NCI-H1092 (cell line): ENCODE results near the gene TTBK1.

Experiments used
- DNase-seq: peaks from one replicate; lab custom pipeline; 2025; lab: John Stamatoyannopoulos, UW

TTBK1 gene

DNA sequence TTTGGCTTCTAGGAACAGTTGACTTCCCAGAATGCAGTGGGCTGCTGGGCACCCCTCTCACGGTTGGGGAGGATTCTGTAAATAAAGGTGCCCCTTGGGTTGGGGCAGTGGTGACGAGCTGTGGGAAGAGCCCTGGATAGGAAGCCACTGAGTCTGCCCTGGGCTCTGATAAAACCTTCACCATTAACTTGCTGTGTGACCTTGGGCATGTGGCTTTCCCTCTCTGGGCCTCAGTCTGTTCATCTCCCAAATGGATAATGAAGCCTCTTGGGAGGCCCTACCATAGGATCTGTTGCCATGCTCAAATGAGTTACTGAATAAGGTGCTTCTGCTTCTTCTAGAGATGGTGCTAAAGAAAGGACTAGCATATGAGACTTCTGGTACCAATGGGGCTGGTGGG, 61.6 kb downstream of the TTBK1 start:
- no peak for DNase-seq

DNA sequence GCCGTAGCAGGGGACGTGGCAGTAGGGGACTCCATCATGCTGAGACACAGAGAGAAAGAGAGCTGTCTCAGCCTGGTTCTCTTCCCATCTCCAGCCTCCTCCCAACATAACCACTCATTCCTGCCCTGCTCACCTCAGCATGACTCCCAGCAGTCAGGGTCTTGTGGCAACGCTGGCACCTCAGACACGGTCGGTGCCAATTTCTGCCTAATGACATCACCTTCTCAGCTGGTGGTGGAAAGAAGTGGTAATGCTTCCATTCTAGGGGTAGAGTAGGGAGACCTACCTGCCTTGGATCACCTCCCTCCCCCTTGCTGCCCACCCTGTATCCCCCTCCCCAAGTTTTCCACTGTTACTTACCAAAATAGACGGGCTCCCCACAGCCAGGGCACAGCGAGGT, 62.8 kb downstream of the TTBK1 start:
- no peak for DNase-seq

DNA sequence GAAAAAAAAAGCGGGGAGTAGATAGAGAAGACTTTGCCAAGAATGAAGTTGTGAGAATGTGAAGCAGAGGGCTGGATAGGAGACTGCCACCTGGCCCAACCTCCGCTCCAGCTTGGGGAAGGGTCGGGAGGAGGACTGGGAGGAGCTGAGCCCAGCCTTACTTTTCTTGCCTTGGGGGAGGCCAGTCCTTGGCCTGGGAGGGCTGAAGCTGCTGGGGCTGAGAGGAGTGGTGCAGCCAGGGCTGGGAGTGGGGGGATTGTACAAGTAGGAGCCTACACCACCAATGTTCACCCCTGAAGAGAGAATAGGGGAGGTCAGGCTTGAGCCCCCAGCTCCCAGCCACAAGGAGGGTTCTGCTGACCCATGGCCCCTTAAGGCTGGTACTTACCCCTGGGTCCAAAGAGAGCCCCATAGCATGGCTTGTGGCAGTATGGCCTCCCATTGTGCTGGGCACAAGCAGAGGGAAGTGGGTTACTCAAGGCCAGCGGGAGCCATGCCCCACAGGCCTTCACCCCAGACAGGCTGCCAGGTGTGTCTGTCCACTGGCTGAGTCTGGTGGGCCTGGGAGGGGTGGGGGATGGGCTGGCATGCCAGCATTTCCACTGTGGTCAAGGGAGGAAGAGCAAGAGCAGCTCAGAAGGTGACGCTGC, 64.3 kb downstream of the TTBK1 start:
- DNase-seq = no peak

DNA sequence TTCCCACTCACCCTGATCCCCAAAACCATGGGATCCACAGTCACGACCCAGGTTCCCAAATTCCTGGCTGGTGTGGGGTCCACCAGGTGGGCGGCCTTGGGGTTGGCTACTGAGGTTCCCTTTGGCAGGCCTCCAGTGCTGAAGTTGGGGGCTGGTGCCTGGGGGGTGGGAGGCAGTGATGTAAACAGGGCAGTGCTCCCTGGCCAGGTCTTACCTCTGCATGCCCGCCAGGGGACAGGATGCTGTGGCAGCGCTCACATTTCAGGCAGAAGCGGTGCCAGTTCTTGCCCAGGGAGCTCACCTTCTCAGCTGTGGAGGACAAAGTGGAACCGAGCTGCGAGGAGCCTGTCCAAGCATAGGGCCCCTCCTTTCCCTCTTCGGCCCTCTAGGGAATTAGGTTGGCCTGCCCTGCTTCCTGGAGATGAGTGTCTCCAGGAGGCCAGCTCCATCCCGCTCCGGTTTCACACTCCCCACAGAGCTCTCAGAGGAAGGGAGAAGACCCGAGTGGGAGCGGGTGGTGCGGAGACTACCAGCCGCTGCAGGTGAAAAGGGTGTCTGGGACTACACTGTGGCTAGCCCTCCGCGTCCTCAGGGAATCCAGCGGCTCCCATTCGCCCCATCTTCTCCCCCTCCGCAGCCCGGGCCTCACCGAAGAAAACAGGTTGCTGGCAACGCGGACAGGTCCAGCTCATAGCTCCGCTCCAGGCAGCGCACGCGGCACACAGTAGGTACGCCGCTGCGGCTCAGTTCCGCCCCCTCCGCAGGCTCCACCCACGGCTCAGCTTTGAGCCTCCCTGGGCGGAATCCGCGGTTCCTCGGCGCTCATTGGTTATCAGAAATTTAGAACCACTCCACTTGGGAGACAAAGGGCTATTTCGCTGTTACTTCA, 65.1 kb downstream of the TTBK1 start, which contains the start of gene CRIP3:
TSS of gene CRIP3 (minus strand) at position 726 of the 889 bp plus-strand sequence. CDS start at position 692, 34 bp downstream.
- DNase-seq = peak; percentile 84

DNA sequence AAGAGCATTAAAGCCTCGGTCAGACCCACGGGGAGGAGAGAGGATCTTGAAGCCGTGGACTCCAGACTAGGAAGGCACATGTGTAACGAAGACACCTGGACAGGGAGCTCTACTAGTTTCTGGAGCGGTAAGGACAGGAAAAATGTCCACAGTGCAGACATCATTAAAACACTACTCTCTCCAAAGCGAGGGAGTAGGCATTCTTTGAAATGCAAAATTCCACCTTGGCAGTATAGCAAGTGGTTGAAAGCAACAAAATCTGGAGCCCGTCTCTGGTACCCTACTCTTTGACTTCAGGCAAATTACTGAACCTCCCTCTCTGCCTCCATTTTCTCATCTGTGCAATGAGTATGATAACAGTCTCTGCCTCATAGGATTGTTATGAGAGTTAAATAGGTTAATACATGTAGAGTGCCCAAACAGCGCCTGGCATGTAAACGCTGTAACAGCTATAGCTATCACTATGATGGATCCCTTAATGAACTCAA, 65.8 kb downstream of the TTBK1 start:
- DNase-seq = no peak

DNA sequence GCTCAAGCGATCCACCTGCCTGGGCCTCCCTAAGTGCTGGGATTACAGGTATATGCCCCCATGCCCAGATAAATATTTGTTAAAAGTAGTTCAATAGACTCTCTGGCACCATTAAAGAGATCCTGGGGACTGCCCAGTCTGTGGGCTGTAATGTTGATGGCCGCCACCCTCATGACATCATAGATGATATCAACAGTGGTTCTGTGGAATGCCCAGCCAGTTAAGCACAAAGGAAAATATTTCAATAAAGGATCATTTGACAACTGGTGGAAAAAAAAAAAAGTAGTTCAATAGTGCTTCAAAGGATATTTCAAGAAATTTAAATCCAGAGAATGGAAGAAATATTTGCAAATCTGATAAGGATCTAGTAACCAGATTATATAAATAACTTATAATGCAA, 66.9 kb downstream of the TTBK1 start:
- DNase-seq = no peak

DNA sequence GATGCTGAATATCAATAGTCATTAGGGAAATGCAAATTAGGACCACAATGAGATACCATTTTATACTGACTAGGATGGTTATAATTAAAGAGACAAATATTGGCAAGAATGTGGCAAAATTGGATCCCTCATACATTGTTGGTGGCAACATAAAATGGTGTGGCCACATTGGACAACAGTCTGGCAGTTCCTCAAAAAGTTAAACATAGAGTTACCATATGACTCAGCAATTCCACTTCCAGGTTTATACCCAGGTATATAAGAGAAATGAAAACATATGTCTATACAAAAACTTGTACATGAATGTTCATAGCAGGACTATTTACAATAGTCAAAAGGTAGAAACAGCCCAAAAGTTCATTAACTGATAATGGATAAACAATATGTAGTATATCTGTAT, 67.3 kb downstream of the TTBK1 start:
- DNase-seq = no peak

DNA sequence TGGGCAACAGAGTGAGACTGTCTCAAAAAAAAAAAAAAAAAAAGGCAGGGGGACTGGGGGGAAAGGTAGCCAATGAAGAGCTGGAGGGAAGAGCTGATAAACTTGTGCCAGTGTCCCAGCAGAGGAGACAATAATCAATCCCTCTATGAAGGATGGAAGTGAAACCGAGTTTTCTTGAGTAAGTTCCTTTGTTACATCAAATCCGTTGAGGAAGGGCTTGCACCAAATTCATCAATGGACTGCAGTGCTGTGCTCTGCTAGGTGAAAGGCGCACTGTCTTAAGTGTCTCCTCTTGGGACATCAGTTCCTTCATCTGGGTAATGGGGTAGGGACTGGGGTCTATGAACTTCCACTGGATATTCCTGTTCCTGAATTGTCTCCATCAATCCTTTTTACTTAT, 68.4 kb downstream of the TTBK1 start:
- no peak for DNase-seq

DNA sequence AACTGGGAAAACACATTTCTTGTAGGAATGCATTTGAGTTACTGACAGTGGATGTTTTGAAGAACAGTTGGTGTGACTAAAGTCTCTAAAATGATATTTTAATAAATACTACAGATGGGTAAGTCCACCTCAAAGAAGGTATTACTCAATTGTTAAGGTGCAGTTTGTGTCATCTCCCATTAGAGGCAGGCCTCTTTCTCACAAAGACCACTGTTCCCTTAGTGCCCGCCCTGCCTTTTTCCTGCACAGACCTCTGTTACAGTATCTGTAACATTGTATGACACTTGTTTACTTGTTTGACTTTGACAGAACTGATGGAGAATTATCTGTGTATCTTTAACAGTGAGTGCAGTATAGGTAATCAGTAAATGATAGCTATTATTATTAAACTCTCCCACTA, 70.5 kb downstream of the TTBK1 start:
- DNase-seq = no peak

DNA sequence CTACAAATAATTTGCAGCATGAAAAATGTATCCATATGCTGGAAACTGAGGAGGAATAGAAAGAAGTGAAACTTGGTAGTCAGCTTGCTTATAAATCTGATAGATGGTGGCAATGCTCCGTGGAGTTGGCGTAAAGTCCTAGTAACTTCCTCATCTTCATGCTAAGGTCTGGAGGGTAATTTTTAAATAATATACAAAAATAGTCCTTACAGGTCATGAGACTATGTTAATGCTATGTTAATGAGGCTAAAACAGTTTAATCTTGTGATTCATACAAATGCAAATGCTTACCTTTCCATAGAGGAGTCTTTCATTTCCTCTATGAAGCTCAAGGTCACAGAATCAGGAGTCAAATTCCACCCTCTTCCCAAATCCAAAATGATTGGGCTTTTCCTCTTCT, 74.7 kb downstream of the TTBK1 start:
- DNase-seq = no peak

DNA sequence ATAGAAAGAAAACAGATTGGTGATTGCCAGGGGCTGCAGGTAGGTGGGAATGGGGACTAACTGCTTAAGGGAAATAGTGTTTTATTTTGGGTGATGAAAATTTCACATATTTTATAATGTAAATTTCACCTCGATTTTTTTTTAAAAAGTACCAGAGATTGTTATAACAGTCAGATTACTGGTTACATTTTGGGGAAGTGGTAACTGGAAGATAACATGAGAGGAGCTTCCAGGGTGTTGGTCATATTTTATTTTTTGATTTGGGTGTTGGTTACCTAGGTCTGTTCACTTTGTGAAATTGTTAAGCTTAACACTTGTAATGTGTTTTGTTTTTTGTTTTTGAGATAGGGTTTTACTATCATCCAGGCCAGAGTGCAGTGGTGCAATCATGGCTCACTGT, 82.6 kb downstream of the TTBK1 start:
- no peak for DNase-seq

DNA sequence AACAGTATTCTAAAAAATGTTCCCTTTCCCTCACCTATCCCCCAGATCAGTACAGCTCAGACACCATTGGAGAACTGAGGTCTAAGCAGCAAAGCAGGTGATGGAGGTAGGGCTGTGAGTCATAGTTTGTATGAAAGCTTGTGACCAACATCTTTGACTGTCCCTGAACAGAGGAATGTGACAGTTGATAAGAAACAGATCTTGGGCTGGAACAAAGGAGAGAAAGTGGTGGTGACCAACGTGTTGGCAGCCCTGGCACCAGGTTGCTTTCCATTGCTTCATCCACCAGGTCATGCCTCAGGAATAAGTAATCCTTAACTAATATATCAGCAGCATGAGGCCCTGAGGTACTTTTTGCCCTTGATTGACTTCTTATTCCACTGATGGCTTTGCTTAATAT, 85.2 kb downstream of the TTBK1 start:
- DNase-seq = no peak

DNA sequence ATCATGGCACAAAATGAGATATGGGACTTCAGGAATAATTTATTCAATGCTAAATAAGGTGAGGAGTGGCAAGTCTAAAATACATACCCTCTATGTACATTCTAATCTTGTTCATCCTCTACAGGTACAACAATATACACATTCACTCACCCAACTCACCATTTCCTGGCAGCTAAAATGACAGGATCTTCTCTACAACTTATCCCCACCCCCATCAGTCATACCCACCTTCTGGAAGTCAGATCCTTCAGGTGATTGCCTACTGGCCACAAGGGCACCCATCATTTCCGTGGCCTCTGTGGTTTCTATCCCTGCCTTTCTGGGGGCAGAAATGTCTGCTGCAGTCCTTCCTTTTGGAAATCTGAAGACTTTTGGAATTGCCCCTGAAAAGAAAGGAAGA, 88.2 kb downstream of the TTBK1 start:
- DNase-seq = no peak

DNA sequence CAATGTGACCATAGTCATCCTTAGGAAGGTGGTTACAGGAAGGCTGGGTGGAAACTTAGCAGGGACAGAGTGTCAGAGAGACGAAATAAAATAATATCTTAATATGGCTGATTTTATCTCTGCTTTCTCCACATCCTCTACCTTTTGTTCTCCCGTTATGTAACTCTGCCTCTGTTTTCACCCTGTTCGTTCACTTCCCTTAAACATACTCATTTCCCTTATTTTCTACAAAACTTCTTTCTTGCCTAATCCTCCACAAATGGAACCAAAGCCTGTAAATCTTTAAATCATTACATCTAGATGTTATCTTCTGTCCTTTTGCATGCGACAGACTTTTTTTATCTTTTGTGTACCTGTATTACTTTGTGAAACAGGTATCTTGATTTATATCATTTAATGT, 88.6 kb downstream of the TTBK1 start:
- DNase-seq = no peak

DNA sequence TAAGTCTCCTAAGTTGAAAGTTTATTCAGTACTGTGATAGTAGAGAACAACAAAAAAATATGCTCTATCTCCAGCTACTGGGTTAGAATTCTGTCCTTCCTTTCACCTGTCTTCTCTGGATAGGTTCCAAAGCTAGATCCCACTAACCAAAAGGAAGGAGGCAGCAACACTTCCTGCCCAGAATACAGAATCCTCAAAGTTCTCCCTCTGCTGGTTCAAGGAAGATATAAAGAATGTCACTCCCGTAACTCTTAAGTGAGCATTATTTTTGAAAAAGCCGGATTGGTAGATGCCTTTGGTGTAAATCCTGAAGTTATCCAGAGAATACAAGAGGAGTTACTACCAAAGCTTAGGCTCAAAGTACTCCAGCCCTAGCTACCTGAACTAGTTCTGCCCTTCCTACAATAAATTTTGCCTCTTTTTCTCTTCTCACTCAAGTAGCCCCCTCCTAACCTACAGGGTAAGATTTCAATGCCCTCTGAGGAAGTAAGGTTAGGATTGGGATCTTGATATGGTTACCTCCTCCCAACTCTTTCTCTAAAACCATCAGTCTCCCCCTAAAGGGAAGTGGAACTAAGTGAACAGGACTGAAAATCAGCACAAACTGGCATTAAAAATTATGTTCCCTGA, 91.3 kb downstream of the TTBK1 start:
- peak; percentile 41 for DNase-seq

DNA sequence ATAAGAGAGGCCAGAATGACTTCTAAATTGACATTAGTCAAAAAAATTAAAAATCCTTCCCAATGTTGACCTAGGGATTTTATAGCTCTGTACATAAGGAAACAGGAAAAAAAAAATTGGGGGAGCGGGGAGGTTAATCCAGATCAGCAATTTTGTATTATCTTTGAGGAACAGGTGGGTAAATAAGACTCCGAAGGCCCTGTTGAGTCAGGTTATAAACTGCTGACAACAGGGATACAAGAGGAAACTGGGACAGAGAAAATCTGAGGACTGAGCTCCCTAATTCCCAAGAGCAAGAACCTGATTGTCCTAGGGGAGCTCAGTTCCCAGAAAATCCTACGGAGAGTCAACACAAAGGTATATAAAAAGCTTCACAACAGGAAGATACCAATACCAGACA, 92.2 kb downstream of the TTBK1 start:
- DNase-seq = peak; percentile 24

DNA sequence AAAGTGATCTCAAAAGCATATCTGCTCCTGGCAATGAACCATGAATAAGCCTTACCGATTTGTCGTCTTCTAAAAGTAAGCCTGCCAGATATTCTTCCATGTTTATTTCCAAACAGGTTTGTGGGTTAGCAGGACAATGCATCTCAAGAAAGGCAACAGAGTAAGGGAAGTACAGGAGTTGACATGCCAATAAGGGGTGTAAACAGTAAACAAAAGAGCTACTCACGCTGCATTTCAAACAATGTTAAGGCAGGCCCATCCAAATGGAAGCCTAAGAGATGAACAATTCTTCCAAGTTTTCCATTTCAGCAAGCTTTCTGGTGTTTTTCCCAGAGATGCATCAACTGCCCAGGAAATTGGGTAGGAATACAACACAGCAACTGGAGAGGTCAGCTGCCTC, 93.1 kb downstream of the TTBK1 start:
- DNase-seq = no peak
